GM19238 (cell line): Measurements from ENCODE around the gene RCC1.
"Not testable (repeated sequence)": the region's sequence is repeated elsewhere in the genome, so short reads cannot be mapped to it uniquely, and the experiment has no call there.

Experiments used
- DNase-seq: peaks from one replicate; pipeline ENCODE4 v3.0.0; 2011; ENCODE audit warnings: low spot score; ENCODE audit not compliant: insufficient read length

RCC1 gene

DNA sequence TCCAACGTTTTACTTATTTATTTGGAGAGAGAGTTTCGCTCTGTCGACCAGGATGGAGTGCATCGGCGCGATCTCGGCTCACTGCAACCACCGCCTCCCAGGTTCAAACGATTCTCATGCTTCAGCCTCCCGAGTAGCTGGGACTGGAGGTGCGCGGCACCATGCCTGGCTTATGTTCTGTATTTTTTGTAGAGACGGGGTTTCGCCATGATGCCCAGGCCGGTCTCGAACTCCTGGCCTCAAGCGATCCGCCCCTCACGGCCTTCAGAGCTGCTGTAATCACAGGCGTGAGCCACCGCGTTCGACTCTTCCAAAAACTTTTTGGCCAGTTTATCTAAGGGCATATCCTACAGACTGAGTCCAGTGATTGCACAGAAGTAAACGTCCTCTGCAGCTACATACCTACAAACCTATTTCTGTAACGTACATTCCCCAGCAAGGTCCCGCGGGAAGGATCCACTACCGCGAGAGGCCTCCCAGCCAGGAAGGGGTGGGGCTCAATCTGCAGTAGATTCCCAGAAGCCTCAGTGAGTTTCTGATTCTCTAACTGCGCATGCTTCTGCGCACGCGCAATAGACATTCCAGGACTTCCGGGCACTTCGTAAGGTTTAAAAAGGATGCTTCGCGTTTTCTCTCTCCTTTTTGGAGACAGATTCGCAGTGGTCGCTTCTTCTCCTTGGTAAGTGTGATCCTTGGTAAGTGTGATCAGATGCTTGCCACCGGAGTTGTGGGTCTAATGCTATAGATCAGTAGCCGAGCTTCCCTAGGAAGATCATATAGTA is at the start of gene RCC1:
Gene RCC1, plus strand, starts transcription at position 638 of the 782 bp plus-strand sequence. CDS start 23,824 bp downstream, outside the sequence.
- peak; percentile 89 for DNase-seq

GRCh38 chr1:28456078-28456477 is 49.8 kb upstream of the RCC1 start:
- DNase-seq: no peak

DNA sequence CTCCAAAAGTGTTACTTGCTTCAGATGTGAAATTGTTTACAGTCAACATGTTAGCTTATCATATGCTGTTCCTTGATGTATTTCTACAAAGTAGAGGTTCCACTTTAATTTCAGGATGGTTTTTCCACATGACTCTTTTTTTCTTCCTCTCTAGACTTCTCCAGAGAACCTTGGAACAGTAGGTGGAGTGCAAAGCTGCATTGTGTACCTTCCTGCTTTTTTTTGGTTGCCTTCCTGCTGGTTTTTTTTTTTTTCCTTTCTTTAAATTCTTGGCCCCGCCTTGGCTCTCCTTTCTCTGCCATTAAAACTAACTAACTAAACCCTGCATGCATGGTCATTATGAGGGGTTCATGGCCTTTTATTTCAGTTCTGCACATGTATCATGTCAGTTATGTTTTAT is 48.2 kb upstream of the RCC1 start:
- DNase-seq: no peak

- DNase-seq: no peak
Measured at GRCh38 chr1:28458237-28459228, 47.3 kb upstream of the RCC1 start.

GRCh38 chr1:28466226-28466778 is 39.5 kb upstream of the RCC1 start:
- no peak for DNase-seq

DNA sequence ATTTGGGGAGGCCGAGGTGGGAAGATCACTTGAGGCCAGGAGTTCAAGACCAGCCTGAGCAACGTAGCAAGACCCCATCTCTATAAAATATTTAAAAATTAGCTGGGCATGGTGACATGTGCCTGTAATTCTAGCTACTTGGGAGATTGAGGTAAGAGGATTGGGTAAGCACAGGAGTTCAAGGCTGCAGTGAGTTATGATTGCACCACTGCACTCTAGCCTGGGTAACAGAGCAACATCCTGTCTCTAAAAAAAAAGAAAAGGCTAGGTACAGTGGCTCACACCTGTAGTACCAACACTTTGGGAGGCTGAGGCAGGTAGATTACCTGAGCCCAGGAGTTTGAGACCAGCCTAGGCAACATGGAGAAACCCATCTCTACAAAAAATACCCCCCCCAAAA is 35.7 kb upstream of the RCC1 start:
- DNase-seq: no peak

- not testable (repeated sequence) for DNase-seq
Measured at GRCh38 chr1:28479497-28479896, 26.3 kb upstream of the RCC1 start.

GRCh38 chr1:28480308-28480707 is 25.5 kb upstream of the RCC1 start:
- no peak for DNase-seq

DNA sequence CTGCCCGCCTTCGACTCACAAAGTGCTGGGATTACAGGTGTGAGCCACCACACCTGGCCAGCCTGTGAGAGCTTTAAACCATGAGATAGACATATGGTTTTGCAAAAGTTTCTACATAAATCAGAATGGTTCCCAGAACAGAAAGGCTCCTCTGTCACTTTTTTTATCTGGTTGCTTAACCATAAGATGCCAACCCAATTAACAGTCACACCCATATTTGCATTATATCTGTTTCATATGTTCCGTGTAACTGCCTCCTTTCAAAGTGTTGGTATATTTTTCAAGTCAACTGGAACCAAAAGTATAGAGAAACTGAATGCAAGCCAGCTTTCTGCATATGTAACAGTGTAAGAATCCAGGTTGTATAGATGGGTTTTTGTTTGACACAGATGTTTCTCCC is 23.7 kb upstream of the RCC1 start:
- DNase-seq: no peak

DNA sequence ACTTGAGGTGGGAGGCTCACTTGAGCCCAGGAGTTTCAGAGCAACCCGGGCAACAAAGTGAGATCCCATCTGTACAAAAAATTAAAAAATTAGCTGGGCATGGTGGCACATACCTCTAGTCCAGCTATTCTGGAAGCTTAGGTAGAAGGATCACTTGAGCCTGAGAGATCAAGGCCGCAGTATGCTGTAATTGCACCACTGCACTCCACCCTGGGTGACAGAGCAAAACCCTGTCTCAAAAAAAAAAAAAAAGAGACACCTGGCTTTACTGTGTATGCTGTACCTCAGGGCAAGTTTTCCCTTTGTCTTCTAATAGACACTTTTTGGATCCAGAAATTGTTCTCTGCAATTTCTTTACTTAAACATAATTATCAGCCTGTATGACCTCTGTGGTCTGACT is 23.1 kb upstream of the RCC1 start:
- DNase-seq: no peak

- DNase-seq: no peak
Measured at GRCh38 chr1:28494737-28495136, 11.1 kb upstream of the RCC1 start.

- DNase-seq: no peak
Measured at GRCh38 chr1:28499553-28499952, 6.3 kb upstream of the RCC1 start.

GRCh38 chr1:28501925-28502324 is 3.9 kb upstream of the RCC1 start:
- DNase-seq: no peak

DNA sequence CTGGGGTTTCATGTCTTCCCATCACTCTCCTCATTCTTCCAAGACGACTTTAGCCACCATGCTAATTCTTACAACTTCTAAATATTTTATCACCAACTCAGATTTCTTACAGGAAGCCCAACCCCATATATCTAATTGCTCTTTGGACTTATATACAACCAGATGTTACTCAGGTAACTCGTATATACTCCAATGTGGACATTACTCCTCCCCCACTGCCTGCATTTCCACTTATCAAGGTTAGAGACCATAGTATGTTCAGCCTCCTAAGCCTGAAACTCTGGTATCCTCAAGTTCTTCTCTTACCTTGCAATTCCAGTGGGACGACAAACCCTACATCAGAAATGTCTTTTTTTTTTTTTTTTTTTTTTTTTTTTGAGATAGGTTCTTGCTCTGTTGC is 2.7 kb upstream of the RCC1 start:
- DNase-seq: no peak

GRCh38 chr1:28506907-28507246 is 1.0 kb downstream of the RCC1 start:
- DNase-seq: no peak

GRCh38 chr1:28507247-28507645 is 1.4 kb downstream of the RCC1 start:
- no peak for DNase-seq

- no peak for DNase-seq
Measured at GRCh38 chr1:28507646-28508434, 2.0 kb downstream of the RCC1 start.

DNA sequence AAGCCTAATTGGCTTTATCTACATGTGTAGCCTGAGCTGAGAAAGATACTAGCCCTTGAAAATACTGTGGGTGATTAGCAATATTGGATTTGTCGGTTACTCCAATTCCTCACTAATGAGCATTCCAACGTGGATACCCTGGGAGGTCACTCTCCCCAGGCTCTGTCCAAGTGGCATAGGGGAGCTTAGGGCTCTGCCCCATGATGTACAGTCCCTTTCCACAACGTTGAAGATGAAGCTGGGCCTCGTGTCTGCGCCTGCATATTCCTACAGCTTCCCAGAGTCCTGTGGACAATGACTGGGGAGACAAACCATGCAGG is 2.6 kb downstream of the RCC1 start:
- no peak for DNase-seq

- no peak for DNase-seq
Measured at GRCh38 chr1:28509705-28510272, 3.9 kb downstream of the RCC1 start.

DNA sequence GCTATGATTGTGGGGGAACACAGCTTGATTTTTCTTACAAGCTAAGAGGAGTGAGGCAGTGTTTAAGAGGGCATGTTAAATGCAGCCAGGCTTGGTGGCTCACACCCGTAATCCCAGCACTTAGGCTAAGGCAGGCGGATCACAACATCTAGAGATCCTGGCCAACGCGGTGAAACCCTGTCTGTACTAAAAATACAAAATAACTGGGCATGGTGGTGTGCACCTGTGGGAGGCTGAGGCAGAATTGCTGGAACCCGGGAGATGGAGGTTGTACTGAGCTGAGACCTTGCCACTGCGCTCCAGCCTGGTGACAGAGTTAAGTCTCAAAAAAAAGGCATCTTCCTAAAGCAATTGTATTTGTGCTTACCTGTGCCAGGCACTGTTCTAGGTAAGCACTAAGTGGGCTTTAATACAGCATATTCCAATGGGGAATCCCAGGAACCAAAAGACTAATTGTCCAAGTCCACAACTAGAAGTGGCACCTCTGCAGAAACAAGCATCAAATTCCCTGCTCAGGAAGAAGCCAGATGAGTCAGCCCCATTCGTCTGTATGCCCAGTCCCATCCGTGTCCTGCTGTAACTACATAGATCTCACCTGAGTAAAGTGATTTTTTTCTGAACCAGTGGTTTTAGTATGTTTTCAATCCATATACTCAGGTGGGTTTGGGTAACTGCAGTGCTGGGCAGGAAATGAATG is 4.6 kb downstream of the RCC1 start:
- DNase-seq: no peak
